HEK293T (cell line): ENCODE measurements around the gene FBXO9.

Experiments used
- ARNT ChIP-seq: fragments of 450-650 bp; IDR thresholded peaks from 2 replicates; pipeline ENCODE4 v1.6.1; 2017; ENCODE audit warnings: mild to moderate bottlenecking
- BHLHE40 ChIP-seq: fragments of 450-650 bp; IDR thresholded peaks from 2 replicates; pipeline ENCODE4 v1.6.1; 2016; ENCODE audit warnings: mild to moderate bottlenecking, moderate library complexity, borderline replicate concordance
- CTBP1 ChIP-seq: fragments of 450-650 bp; IDR thresholded peaks from 2 replicates; pipeline ENCODE4 v1.6.1; 2016; ENCODE audit warnings: borderline replicate concordance
- ELF4 ChIP-seq: fragments of 450-650 bp; IDR thresholded peaks from 2 replicates; pipeline ENCODE4 v1.6.1; 2017; ENCODE audit warnings: antibody characterized with exemption
- FOXA1 ChIP-seq: fragments of 450-650 bp; IDR thresholded peaks from 2 replicates; pipeline ENCODE4 v1.6.1; 2016; ENCODE audit warnings: mild to moderate bottlenecking
- FOXK2 ChIP-seq: fragments of 450-650 bp; IDR thresholded peaks from 2 replicates; pipeline ENCODE4 v1.6.1; 2016; ENCODE audit warnings: mild to moderate bottlenecking
- FOXM1 ChIP-seq: fragments of 450-650 bp; IDR thresholded peaks from 2 replicates; pipeline ENCODE4 v1.6.1; 2017; ENCODE audit warnings: mild to moderate bottlenecking, borderline replicate concordance
- L3MBTL2 ChIP-seq: fragments of 450-650 bp; conservative IDR thresholded peaks from 2 replicates; pipeline ENCODE4 v1.6.1; 2016; ENCODE audit warnings: mild to moderate bottlenecking
- NFRKB ChIP-seq: fragments of 450-650 bp; IDR thresholded peaks from 2 replicates; pipeline ENCODE4 v1.6.1; 2016; ENCODE audit warnings: mild to moderate bottlenecking, moderate library complexity
- PKNOX1 ChIP-seq: fragments of 450-650 bp; IDR thresholded peaks from 2 replicates; pipeline ENCODE4 v1.6.1; 2016
- SP1 ChIP-seq: fragments of 450-650 bp; IDR thresholded peaks from 2 replicates; pipeline ENCODE4 v1.6.1; 2017
- SUZ12 ChIP-seq: fragments of 450-650 bp; IDR thresholded peaks from 2 replicates; pipeline ENCODE4 v1.6.1; 2016; ENCODE audit warnings: mild to moderate bottlenecking
- ZNF384 ChIP-seq: fragments of 450-650 bp; IDR thresholded peaks from 2 replicates; pipeline ENCODE4 v1.6.1; 2016

DNA sequence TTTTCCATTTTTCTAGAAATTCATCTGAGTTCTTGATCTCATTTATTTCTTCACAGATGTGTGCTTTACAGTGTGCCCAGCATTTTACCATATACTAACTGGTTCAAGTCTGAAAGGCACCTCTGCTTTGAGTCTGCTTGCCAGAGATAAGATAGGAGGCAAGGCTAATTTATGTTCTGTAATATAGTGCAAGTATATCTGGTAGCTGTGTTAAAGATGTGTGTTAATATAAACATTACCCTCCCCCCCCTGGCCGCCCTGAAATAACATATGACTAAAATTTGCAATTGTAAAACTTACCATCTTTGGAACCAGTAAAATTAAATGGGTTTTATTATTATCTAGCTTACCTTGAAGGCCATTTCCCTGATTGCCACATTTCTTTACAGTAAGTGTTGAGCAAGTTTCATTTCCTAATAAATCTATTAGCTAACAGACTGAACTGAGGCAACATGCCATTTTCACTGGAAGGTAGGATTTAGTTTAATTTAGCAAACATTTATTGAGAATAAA, 2.7 kb downstream of the FBXO9 start:
- TF ChIP-seq ARNT = no peak
- no peak for TF ChIP-seq SP1
- TF ChIP-seq ELF4 = no peak
- TF ChIP-seq SUZ12 = no peak
- TF ChIP-seq FOXM1 = no peak
- no peak for TF ChIP-seq L3MBTL2
- TF ChIP-seq PKNOX1 = no peak
- no peak for TF ChIP-seq NFRKB
- TF ChIP-seq FOXA1 = no peak
- no peak for TF ChIP-seq BHLHE40
- no peak for TF ChIP-seq ZNF384
- TF ChIP-seq CTBP1 = no peak
- no peak for TF ChIP-seq FOXK2
